CD4-positive, alpha-beta memory T cell (primary cell): ENCODE results near the gene TSPAN14. TPM values are rescaled to one million over a fixed set of nuclear protein-coding genes. Genes with fewer than 3 reads are reported as not detected.
A peak's percentile ranks its signal among the peaks of the same experiment; 100 is the strongest.

ENCODE experiments used
- CTCF ChIA-PET: fragments of 350-600 bp; sonication (Branson Sonifier 250); formaldehyde crosslinking; loops from one replicate; lab custom pipeline; 2021; ENCODE audit warnings: inconsistent platforms; ENCODE audit not compliant: partially characterized antibody; lab: Charles Lee
- POLR2A ChIA-PET: fragments of 350-600 bp; sonication (Branson Sonifier 250); formaldehyde crosslinking; loops from one replicate; lab custom pipeline; 2021; ENCODE audit not compliant: partially characterized antibody; lab: Charles Lee
- DNase-seq, 5 donors: peaks; one replicate each; pipeline versions ENCODE4 v3.0.0 to v3.0.0-alpha.2; 2020 to 2022; ENCODE audit warnings: mixed read lengths in 1 of 5
- H3K27ac ChIP-seq: one replicate; pipeline ENCODE4 v1.7.0; 2013; ENCODE audit warnings: low read depth, low read length
- H3K27me3 ChIP-seq: 2 replicates; pipeline ENCODE4 v1.7.0; 2013; ENCODE audit warnings: mild to moderate bottlenecking, low read length, moderate library complexity; ENCODE audit not compliant: insufficient read depth
- H3K36me3 ChIP-seq: 2 replicates; pipeline ENCODE4 v1.7.0; 2013; ENCODE audit warnings: mild to moderate bottlenecking, low read length, moderate library complexity; ENCODE audit not compliant: insufficient read depth
- H3K4me1 ChIP-seq: 2 replicates; pipeline ENCODE4 v1.7.0; 2013; ENCODE audit warnings: mild to moderate bottlenecking, low read length, moderate library complexity; ENCODE audit not compliant: insufficient read depth
- H3K4me3 ChIP-seq, 2 donors: one replicate each; pipeline ENCODE4 v1.7.0; 2013; ENCODE audit warnings: low read length in 2 of 2, mild to moderate bottlenecking in 1 of 2
- H3K9me3 ChIP-seq, 2 donors: one replicate each; pipeline ENCODE4 v1.7.0; 2013; ENCODE audit warnings: low read length in 2 of 2, control low read depth in 1 of 2; ENCODE audit not compliant: control insufficient read depth in 1 of 2
- H3K27ac Mint-ChIP-seq, 7 donors: one replicate each; pipeline ENCODE4 v1.8.0; 2020 to 2021; ENCODE audit warnings: mixed read lengths in 7 of 7, mild to moderate bottlenecking in 6 of 7, inconsistent platforms in 3 of 7, moderate library complexity in 3 of 7
- H3K27me3 Mint-ChIP-seq, 2 donors: one replicate each; pipeline ENCODE4 v1.8.0; 2020 to 2021; ENCODE audit warnings: mixed read lengths in 2 of 2
- H3K36me3 Mint-ChIP-seq, 2 donors: one replicate each; pipeline ENCODE4 v1.8.0; 2020 to 2021; ENCODE audit warnings: mixed read lengths in 2 of 2, inconsistent platforms in 1 of 2, mild to moderate bottlenecking in 1 of 2
- H3K4me1 Mint-ChIP-seq, 4 donors: one replicate each; pipeline ENCODE4 v1.8.0; 2020 to 2021; ENCODE audit warnings: mixed read lengths in 4 of 4, mild to moderate bottlenecking in 1 of 4
- H3K4me3 Mint-ChIP-seq, 8 donors: one replicate each; pipeline ENCODE4 v1.8.0; 2020 to 2021; ENCODE audit warnings: mixed read lengths in 8 of 8, mild to moderate bottlenecking in 7 of 8, moderate library complexity in 6 of 8, inconsistent platforms in 3 of 8
- H3K9me3 Mint-ChIP-seq, 8 donors: one replicate each; pipeline ENCODE4 v1.8.0; 2020 to 2021; ENCODE audit warnings: mixed read lengths in 8 of 8, mild to moderate bottlenecking in 5 of 8, inconsistent platforms in 3 of 8, moderate library complexity in 1 of 8
- intact Hi-C: fragments of 100-400 bp; cut with micrococcal nuclease; formaldehyde crosslinking; loops from one replicate; pipeline ENCODE4 v1.15.1; 2023
- polyA plus RNA-seq, 2 donors: library from polyadenylated mRNA; unstranded; fragments of 300-500 nt; fragmentation: Illumina TruSeq; gene quantifications; one replicate each; pipeline ENCODE4 v1.2.3, GENCODE V29; 2021
- total RNA-seq, 2 experiments: library from RNA; stranded (reverse); gene quantifications; one replicate each; pipeline ENCODE4 v1.2.3, GENCODE V29; 2021

Gene TSPAN14
- total and polyA plus RNA-seq, 4 experiments from 2014 or later: 148 to 246 (median 152) TPM

GRCh38 chr10:80459047-80459865 is 5.1 kb downstream of the TSPAN14 start:
- POLR2A ChIA-PET: interaction anchor here (0.8 to 31.9 kb wide), 9 partner anchors 6 to 81 kb away, joined by 3 to 906 read pairs (median 5); partner anchors contain the start of gene TSPAN14
- H3K27me3 ChIP-seq: no peaks in the 10 kb centered on the region
- peak overlapping the region; percentile 67 to 76 for H3K4me3 ChIP-seq
- H3K4me1 ChIP-seq: peaks cover 84% of the 10 kb centered on the region
- Mint-ChIP-seq H3K4me1 (peaks cover 71 to 92% (median 79%) of the 10 kb centered on the region in 4 donors), H3K9me3 (peaks cover 0 to 1% (median 0%) of the 10 kb centered on the region in 8 donors), H3K4me3 (peak overlapping the region; percentile 90 to 100 (median 98)), H3K27ac (peak overlapping the region; percentile 88 to 100 (median 96)), H3K36me3 (peaks cover 22 to 39% of the 10 kb centered on the region in 2 donors), H3K27me3 (no peaks in the 10 kb centered on the region)
- intact Hi-C loops: loop anchor here (1.0 kb wide), 1 partner anchor 9 kb away; no protein-coding TSS in a partner anchor
- CTCF ChIA-PET: interaction anchor here (0.6 to 20.7 kb wide), 11 partner anchors 8 to 1470 kb away, joined by 3 to 516 read pairs (median 7); partner anchors contain the start of gene PRXL2A
- H3K36me3 ChIP-seq: no peaks in the 10 kb centered on the region
- peak overlapping the region; percentile 83 for H3K27ac ChIP-seq
- H3K9me3 ChIP-seq: no peaks in the 10 kb centered on the region
- DNase-seq: peak; percentile 51 to 83 (median 66)

- H3K4me1 Mint-ChIP-seq: peaks cover 80 to 100% (median 91%) of the 10 kb centered on the region in 4 donors
- no peaks in the 10 kb centered on the region for H3K27me3 Mint-ChIP-seq
- CTCF ChIA-PET: interaction anchor here (4.6 to 20.7 kb wide), 5 partner anchors 8 to 44 kb away, joined by 18 to 516 read pairs (median 118); no protein-coding TSS in a partner anchor
- H3K27ac ChIP-seq: peak overlapping the region; percentile 83
- H3K27me3 ChIP-seq: no peaks in the 10 kb centered on the region
- H3K36me3 Mint-ChIP-seq: peaks cover 18 to 33% of the 10 kb centered on the region in 2 donors
- H3K9me3 ChIP-seq: no peaks in the 10 kb centered on the region
- peak overlapping the region; percentile 90 to 100 (median 98) for H3K4me3 Mint-ChIP-seq
- peak overlapping the region; percentile 88 to 100 (median 96) for H3K27ac Mint-ChIP-seq
- intact Hi-C loops: loop anchor here (1.0 kb wide), 1 partner anchor 11 kb away; no protein-coding TSS in a partner anchor
- H3K4me3 ChIP-seq: peak overlapping the region; percentile 27 to 76
- DNase-seq: no peak
- POLR2A ChIA-PET: interaction anchor here (21.5 to 31.9 kb wide), 4 partner anchors 7 to 40 kb away, joined by 598 to 906 read pairs (median 656); partner anchors contain the start of gene TSPAN14
- H3K36me3 ChIP-seq: no peaks in the 10 kb centered on the region
- peaks cover 97% of the 10 kb centered on the region for H3K4me1 ChIP-seq
- peaks cover 0 to 1% (median 0%) of the 10 kb centered on the region in 8 donors for H3K9me3 Mint-ChIP-seq
Measured at GRCh38 chr10:80460399-80461207, 6.5 kb downstream of the TSPAN14 start.

GRCh38 chr10:80461208-80462183 is 7.4 kb downstream of the TSPAN14 start:
- Mint-ChIP-seq H3K27me3 (no peaks in the 10 kb centered on the region), H3K27ac (peak overlapping the region; percentile 88 to 100 (median 96)), H3K4me1 (peaks cover 78 to 100% (median 91%) of the 10 kb centered on the region in 4 donors), H3K36me3 (peaks cover 11 to 29% of the 10 kb centered on the region in 2 donors), H3K4me3 (peak overlapping the region; percentile 90 to 100 (median 98)), H3K9me3 (peaks cover 0 to 1% (median 0%) of the 10 kb centered on the region in 8 donors)
- Histone ChIP-seq H3K4me3 (peak overlapping the region; percentile 27 to 76), H3K9me3 (no peaks in the 10 kb centered on the region), H3K27me3 (no peaks in the 10 kb centered on the region), H3K36me3 (no peaks in the 10 kb centered on the region), H3K4me1 (peaks cover 97% of the 10 kb centered on the region), H3K27ac (peak overlapping the region; percentile 83)
- CTCF ChIA-PET: interaction anchor here (0.9 to 20.7 kb wide), 5 partner anchors 10 to 43 kb away, joined by 6 to 516 read pairs (median 118); no protein-coding TSS in a partner anchor
- POLR2A ChIA-PET: interaction anchor here (21.5 to 31.9 kb wide), 4 partner anchors 7 to 39 kb away, joined by 598 to 906 read pairs (median 656); partner anchors contain the start of gene TSPAN14
- intact Hi-C loops: loop anchor here (1.0 kb wide), 1 partner anchor 10 kb away; no protein-coding TSS in a partner anchor
- DNase-seq: no peak

- intact Hi-C loops: no loop called here
- Mint-ChIP-seq H3K27me3 (no peaks in the 10 kb centered on the region), H3K4me1 (peaks cover 86 to 100% (median 94%) of the 10 kb centered on the region in 4 donors), H3K36me3 (peaks cover 11 to 29% of the 10 kb centered on the region in 2 donors), H3K4me3 (peak overlapping the region; percentile 77 to 100 (median 96)), H3K9me3 (peaks cover 0 to 1% (median 0%) of the 10 kb centered on the region in 8 donors), H3K27ac (peak overlapping the region; percentile 93 to 100 (median 98))
- Histone ChIP-seq H3K36me3 (no peaks in the 10 kb centered on the region), H3K4me3 (peak overlapping the region in 1 of 2 donors; percentile 20), H3K27ac (peak overlapping the region; percentile 83), H3K27me3 (no peaks in the 10 kb centered on the region), H3K4me1 (peaks cover 99% of the 10 kb centered on the region), H3K9me3 (no peaks in the 10 kb centered on the region)
- CTCF ChIA-PET: interaction anchor here (0.8 to 20.7 kb wide), 6 partner anchors 11 to 42 kb away, joined by 3 to 516 read pairs (median 62); no protein-coding TSS in a partner anchor
- POLR2A ChIA-PET: interaction anchor here (21.5 to 31.9 kb wide), 4 partner anchors 6 to 39 kb away, joined by 598 to 906 read pairs (median 656); partner anchors contain the start of gene TSPAN14
- DNase-seq: no peak
Measured at GRCh38 chr10:80462299-80462980, 8.3 kb downstream of the TSPAN14 start.

GRCh38 chr10:80462981-80463741 is 9.1 kb downstream of the TSPAN14 start:
- intact Hi-C loops: no loop called here
- Mint-ChIP-seq H3K4me1 (peaks cover 84 to 100% (median 94%) of the 10 kb centered on the region in 4 donors), H3K27me3 (no peaks in the 10 kb centered on the region), H3K9me3 (peaks cover 0 to 1% (median 0%) of the 10 kb centered on the region in 8 donors), H3K27ac (peak overlapping the region; percentile 93 to 100 (median 96)), H3K4me3 (peak overlapping the region; percentile 82 to 100 (median 97)), H3K36me3 (peaks cover 11 to 27% of the 10 kb centered on the region in 2 donors)
- CTCF ChIA-PET: interaction anchor here (0.8 to 20.7 kb wide), 7 partner anchors 14 to 83 kb away, joined by 3 to 516 read pairs (median 7); no protein-coding TSS in a partner anchor
- H3K4me1 ChIP-seq: peaks cover 99% of the 10 kb centered on the region
- no peaks in the 10 kb centered on the region for H3K27me3 ChIP-seq
- no peak for DNase-seq
- H3K36me3 ChIP-seq: no peaks in the 10 kb centered on the region
- POLR2A ChIA-PET: interaction anchor here (21.5 to 31.9 kb wide), 4 partner anchors 5 to 38 kb away, joined by 598 to 906 read pairs (median 656); partner anchors contain the start of gene TSPAN14
- H3K27ac ChIP-seq: peak overlapping the region; percentile 83
- no peaks in the 10 kb centered on the region for H3K9me3 ChIP-seq
- peak overlapping the region; percentile 48 to 58 for H3K4me3 ChIP-seq
